Skin epidermis (tissue), 12 donors: Measurements from ENCODE around the gene GABBR2.
"Not testable (repeated sequence)": the region's sequence is repeated elsewhere in the genome, so short reads cannot be mapped to it uniquely, and the experiment has no call there.

Experiments used
- H3K27ac ChIP-seq, 21 experiments: fragments of 200-600 bp; sonication (generic) in 11 of 21; one replicate each; pipeline ENCODE4 v1.5.0; 2020; ENCODE audit warnings: mild to moderate bottlenecking in 3 of 21, inconsistent platforms in 2 of 21, moderate library complexity in 2 of 21
- H3K4me3 ChIP-seq, 7 experiments: fragments of 200-600 bp; sonication (generic) in 2 of 7; one replicate each; pipeline ENCODE4 v1.5.0; 2020; ENCODE audit warnings: inconsistent platforms in 2 of 7, mild to moderate bottlenecking in 2 of 7, moderate library complexity in 1 of 7

Gene GABBR2

DNA sequence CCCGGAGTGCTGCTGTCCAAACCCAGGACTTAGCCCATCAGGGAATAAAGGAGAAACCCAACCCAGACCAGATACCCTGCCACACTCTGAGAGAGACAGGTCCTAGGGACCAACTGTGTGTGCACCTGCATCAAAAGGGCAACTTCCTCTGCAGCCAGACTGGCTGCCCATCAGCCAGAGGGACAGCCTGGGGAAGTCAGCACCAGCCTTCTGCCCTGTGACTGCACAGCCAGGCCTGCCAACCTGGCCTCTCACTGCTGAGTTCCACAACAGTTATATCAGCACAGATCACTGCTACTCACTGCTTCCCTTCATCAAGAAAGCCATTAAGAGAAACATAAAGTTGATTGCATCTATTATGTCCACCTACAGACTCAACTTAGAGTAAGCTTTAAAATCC lies 18.0 kb downstream of the GABBR2 start:
- Histone ChIP-seq H3K27ac (no peak overlapping the region), H3K4me3 (no peak overlapping the region)

DNA sequence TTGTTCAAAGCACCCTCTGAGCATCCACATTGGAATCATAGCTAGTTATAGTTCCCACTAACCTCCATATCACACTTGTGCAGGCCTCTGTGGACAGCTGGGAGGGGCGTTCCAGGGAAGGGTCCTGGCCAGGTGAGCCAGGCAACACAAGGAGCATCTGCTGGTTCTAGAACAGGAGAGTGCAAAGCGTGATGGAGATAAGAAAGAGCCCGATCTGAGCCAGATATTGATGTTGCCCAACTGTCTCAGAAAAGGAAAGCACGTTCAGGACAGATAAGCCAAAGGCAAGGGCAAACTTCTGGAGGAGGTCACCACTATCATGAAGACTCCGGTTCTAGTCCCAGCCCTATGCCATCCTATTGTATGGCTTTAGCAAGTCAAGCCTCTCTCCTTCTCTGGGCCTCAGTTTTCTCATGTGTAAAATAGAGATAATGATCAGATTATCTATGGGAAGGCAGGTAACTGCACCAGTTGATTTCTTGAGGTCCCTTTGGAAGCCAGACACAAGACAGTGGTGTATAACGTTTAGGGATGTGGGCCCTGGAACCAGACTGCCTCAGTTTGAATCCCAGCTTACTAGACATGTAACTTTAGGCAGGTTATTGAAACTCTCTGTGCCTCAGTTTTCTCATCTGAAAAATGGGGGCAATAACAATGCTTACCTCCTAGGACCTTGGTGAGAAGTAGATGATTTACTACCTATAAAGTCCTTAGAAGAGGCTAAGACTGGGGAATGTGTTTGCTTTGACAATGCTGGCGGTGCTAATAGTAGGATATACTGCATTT lies 19.8 kb downstream of the GABBR2 start:
- Histone ChIP-seq H3K4me3 (no peak overlapping the region), H3K27ac (no peak overlapping the region)

DNA sequence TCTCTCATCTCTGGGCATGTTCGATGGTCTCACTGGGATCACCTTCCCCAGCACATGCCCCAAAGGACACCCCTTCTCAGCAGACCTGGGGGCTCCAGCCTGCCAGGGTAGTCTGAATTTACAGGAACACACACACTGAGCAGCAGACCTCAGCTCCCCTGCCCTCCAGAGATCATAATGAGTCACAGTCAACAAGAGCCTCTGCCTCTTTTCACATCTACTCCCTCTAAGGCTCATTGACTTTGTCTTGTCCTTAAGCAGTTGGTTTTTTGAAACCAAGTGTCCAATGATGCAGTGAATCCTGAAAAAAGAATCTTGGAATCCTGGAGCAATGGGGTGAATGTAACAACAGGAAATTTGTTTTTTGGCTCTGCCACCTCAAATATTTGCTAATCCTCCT lies 20.8 kb downstream of the GABBR2 start:
- H3K27ac ChIP-seq, result no peak overlapping the region
- H3K4me3 ChIP-seq, result no peak overlapping the region

DNA sequence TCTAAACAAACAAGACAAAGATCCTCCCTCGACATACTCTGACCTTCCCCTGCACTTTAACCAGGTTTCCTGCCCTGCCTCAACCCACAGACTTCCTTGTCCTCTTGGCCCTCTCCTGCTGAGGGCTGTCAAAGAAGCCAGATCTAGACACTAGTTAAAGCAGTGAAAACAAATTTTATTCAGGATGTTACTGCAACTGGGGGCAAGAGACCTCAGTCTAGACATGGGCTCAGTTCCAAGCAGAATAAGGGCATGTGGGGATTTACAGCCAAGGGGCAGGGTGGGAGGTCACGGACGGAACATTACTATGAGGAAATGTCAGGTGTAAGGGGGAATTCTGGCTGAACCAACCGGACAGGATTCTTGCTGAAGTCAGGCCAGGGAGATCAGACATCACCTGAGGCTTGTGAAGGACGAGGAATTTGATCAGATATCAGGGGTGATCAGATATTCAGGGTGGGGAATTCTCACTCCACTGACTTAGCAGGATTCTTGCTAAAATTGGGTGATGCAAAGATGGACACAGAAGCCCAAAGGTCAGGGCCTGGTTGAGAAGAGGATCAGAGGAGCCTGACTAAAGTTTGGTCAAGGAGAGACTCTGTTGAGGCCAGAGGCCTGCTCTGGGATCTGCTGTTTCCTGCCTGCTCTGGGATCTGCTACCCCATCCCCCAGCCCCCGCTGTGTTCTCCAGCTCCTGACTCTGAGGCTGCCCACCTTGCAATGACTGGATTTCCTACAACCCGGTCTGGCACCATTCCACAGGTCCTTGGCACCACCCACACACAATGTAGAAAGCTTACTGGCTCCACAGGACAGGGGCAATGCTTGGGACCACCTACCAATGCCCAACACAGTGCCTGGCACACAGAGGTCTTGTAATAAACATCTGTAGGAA lies 21.5 kb downstream of the GABBR2 start:
- H3K27ac ChIP-seq, result no peak overlapping the region
- H3K4me3 ChIP-seq, result no peak overlapping the region

DNA sequence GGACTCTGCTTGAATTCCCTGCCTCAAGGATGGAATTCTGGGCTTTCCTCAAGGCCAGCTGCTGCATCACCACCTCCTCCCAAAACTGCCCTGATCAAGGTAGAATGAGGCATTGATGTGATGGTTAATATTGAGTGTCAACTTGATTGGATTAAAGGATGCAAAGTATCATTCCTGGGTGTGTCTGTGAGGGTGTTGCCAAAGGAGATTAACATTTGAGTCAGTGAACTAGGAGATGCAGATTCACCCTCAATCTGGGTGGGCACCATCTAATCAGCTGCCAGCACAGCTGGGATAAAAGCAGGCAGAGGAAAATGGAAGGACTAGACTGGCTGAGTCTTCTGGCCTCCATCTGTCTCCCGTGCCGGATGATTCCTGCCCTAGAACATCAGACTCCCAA lies 23.9 kb downstream of the GABBR2 start:
- H3K4me3 ChIP-seq, H3K27ac ChIP-seq: not testable (repeated sequence)

DNA sequence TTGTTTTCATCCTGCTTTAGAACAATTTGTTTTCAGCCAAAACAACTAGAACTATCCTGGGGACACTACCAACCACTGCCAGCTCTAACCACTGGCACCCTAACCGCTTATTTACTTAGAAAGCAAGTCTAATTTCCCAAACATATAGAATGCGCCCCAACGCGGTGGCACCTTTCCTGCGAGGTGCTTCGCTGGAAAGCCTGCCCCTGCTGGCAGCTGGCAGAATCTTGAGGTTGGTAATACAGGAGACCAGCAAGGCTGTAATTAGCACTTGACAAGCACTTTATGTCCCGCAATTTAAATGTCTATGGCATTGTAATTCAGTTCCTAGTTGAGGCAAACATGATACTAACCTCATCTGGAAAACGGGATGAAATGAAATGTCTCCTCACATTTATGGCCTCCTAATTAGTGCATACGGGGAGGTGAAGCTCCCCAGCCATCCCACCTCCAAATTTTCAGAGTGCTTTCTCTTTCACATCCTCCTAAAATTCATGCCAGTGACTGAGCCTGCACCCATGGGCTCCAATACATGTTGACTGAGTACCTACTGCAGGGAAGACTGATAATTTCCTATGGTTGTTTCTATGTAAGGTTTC lies 30.4 kb downstream of the GABBR2 start:
- Histone ChIP-seq H3K4me3 (no peak overlapping the region), H3K27ac (no peak overlapping the region)

DNA sequence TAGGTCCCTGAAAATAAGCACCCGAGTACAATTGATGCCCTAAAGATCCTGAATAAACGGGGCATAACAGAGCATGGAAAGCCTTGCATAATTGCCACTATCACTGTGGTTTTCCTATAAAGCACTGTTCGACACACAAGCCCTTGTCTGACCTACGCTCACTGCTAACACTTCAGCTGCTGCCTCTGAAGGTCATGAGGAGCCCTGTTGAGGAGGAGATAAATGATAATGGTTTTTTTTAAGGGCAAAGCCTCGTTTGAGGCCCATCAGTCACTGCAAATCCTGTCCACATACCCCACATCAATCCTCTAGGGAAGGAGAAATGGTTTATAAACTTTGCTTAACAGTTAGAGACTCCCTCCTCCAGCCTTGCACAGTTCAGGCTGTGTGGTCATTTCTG lies 35.1 kb downstream of the GABBR2 start:
- Histone ChIP-seq H3K4me3 (no peak overlapping the region), H3K27ac (no peak overlapping the region)

DNA sequence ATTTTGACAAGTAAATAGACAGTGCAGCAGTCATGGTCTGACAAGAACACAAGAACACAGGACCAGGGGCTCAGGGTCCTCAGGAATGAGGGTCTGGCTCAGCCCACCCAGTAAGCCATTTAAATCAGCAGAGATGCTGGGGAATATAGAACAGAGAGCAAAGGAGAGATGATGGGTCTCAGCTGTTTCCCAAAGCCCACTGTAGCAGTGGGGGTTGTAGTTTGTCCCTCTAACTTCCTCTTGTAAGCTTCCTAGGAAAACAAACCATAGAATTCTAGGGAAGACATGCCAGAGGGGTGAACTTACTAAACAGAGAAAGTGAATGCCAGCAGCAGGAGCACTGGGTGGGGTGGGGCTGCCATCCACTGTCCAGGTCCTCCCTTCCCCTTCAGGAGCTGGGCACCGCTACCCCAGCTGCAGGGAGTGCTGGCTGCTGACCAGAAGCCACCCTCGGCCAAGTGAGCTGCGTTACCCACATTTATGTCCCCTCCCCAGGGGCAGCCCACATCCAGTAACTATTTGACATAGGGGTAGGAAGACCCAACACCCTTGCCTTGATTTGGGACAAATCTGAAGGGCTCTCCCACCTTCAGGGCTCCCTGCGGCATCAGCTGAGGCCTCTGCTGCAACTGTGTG lies 41.6 kb downstream of the GABBR2 start:
- Histone ChIP-seq H3K27ac (no peak overlapping the region), H3K4me3 (no peak overlapping the region)

DNA sequence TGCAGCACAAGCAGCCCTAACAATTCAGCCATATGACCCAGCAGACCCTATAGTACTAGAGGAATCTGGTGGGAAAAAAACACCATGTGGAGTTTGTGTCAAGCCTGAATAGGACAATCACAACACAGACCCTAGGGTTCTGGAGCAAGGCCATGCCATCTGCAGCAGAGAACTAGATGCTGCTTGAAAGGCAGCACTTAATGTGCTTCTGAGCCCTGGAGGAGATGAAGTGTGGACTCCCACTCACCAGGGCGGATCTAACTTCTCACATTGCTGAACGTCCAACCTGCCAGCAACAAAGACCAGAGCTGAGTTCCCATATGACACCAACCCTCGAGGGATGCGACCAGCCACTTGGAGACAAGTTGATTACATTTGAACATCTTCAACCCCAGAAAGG lies 43.2 kb downstream of the GABBR2 start:
- no peak overlapping the region for H3K4me3 ChIP-seq
- H3K27ac ChIP-seq, result no peak overlapping the region

DNA sequence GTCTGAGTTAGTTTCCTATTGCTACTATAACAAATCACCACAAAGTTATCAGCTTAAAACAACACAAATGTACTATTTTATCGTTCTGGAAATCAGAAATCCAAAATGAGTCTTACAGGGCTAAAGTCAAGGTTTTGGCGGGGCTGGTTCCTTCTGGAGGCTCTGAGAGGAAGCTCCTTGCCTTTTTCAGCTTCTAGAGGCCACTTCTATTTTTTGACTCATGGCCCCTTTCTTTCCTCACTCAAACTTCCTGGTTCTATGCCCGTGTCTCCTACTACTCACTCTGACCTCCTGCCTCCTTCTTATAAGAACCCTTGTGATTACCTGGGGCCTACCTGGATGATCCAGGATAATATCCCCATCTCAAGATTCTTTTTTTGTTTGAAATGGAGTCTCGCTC lies 48.2 kb downstream of the GABBR2 start:
- no peak overlapping the region for H3K27ac ChIP-seq
- no peak overlapping the region for H3K4me3 ChIP-seq

DNA sequence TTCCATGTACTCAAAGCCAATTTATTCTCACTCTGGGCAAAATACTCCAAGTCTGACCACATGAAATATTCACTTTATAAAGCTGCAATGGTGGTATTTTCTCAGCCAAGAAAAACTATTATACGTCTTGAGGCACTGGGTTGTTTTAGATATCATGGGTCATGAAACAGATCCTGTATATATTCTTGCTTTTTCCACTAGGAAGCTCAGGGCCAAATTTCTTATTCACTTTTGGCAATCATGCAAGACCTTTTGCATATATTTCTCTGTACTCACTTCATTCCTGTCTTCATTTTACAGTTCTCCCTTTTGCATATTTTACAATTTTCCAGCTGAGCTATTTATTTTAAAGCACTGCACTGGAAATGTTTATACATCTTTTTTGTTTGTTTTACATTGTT lies 49.8 kb downstream of the GABBR2 start:
- no peak overlapping the region for H3K27ac ChIP-seq
- H3K4me3 ChIP-seq, result no peak overlapping the region

DNA sequence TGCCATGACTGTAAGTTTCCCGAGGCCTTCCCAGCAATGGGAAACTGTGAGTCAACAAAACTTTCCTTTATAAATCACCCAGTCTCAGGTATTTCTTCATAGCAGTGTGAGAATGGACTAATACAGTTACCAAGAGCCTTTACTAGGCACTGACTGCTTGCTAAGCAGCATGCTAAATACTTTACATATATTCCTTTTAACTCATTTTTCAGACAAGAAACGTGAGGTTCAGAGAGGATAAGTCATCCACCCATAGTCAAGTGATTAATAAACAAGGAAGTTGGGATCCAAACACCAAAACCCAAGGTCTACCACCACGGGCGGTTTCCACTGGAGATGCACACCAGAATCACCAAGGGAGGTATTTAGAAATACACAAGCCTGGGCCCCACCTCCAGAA lies 50.8 kb downstream of the GABBR2 start:
- H3K4me3 ChIP-seq, result no peak overlapping the region
- no peak overlapping the region for H3K27ac ChIP-seq

DNA sequence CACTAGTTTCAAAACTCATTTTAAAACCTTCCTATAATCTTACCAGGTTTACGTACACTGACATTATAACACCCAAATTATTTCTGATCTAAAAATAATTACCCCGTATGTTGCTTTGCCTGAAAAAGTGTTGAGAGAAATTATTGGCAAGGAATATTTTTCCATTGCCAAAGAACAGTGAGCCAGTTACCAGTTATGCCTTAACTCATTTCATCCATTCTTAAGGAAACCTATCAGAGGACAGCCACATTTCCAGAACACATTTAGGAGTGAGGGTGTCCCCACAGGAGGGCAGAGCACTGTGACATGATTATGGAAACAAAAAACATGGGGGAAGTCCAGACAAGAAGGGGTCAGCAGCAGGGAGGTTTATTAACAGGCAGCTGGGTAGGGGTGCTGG lies 52.2 kb downstream of the GABBR2 start:
- no peak overlapping the region for H3K4me3 ChIP-seq
- H3K27ac ChIP-seq, result no peak overlapping the region

DNA sequence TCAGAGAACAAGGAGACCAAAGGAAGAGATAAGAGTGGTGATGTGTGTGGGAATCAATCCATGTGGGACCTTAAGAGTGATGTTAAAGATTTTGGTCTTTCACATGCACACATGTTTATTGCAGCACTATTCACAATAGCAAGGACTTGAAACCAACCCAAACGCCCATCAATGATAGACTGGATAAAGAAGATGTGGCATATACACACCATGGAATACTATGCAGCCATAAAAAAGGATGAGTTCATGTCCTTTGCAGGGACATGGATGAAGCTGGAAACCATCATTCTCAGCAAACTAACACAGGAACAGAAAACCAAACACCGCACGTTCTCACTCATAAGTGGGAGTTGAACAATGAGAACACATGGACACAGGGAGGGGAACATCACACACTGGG lies 53.3 kb downstream of the GABBR2 start:
- H3K27ac ChIP-seq, H3K4me3 ChIP-seq: not testable (repeated sequence)

DNA sequence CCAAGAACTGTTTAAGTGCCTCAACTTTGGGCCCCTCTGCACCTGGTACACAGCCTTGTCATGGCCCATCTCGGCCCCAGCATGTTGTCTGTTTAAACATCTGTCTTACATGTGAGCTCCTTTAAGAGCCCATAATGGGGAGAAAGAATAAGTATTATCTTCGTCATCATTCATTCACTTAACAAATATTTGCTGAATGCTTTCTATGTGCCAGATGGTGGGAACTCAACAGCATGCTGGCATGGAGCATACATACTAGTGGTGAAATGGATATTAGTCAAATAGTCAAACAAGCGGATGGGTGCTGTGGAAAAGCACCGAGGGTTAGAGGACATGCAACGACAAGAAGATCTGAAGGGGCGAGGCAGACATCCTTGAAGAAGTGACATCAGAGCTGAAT lies 54.5 kb downstream of the GABBR2 start:
- Histone ChIP-seq H3K27ac (no peak overlapping the region), H3K4me3 (no peak overlapping the region)

DNA sequence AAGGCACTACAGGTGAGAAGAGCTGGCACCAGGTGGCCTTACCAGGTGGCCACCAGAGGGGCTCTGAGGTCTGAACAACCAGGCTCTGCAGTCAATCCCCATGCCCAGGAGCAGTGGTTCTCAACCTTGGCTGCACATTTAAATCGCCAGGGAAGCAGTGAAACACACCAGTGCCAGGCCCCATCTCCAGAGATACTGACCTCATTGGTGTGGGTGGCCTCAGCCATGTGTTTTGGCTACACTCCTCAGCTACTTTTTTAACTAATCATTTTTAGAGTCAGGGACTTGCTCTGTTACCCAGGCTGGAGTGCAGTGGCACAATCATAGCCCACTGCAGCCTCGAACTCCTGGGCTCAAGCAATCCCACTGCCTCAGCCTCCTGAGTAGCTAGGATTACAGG lies 56.0 kb downstream of the GABBR2 start:
- Histone ChIP-seq H3K4me3 (no peak overlapping the region), H3K27ac (no peak overlapping the region)

DNA sequence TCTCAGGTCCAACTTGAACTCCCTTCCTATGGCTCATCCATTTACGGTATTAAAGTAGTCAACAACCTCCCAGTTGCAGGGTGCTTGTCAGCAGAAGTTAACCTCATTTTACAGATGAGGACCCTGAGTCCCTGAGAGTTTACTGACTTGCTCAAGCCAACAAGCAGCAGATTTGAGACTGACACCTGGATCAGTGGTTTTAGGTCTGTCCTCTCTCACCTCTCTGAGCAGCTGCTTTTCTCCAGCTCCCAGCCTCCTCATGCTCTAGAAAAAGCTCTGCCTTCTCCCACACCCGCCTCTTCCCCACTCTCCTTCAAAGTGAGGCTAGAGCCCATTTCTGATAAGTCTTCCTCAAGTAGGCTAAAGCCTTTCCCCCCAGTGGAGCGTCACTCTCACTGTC lies 56.4 kb downstream of the GABBR2 start:
- no peak overlapping the region for H3K4me3 ChIP-seq
- H3K27ac ChIP-seq, result no peak overlapping the region

DNA sequence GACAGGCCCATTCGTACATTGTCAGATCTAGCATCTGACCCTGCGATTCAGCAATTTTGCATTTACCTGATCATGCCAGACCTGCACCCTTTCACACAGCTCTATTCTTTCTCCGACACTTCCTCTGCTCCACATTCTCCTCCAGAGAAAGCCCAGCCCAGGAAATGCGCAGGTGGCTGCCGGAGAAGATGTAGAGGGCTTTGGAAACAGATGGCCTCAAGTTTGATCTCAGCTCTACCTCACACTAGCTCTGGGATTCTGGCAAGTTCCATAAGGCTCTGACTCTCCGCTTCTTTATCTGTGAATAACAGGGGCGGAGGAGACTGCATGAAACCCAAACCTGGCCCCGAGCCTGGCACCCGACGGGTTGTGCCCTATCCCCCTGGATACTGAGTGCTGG lies 61.5 kb downstream of the GABBR2 start:
- no peak overlapping the region for H3K27ac ChIP-seq

DNA sequence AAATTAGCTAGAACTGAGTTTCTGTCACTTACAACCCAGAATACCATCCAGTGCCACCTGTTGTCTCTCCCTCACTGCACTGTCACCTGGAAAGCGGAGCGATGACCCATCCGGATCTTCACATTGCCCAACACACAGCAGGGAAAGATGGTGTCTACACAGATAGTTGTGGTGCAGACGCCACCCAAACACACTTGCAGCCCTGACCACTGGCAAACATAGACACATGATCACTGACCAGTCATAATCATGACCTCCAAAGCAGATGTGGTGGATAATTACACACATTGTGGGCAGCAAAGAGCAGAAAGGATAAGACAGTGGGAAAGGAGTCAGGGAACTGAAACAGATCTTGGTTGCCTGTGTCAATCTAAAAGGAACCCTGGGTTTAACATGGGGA lies 64.7 kb downstream of the GABBR2 start:
- Histone ChIP-seq H3K4me3 (no peak overlapping the region), H3K27ac (no peak overlapping the region)

More for the DNA sequence above, 61.5 kb downstream of the GABBR2 start:
- H3K4me3 ChIP-seq, result no peak overlapping the region

DNA sequence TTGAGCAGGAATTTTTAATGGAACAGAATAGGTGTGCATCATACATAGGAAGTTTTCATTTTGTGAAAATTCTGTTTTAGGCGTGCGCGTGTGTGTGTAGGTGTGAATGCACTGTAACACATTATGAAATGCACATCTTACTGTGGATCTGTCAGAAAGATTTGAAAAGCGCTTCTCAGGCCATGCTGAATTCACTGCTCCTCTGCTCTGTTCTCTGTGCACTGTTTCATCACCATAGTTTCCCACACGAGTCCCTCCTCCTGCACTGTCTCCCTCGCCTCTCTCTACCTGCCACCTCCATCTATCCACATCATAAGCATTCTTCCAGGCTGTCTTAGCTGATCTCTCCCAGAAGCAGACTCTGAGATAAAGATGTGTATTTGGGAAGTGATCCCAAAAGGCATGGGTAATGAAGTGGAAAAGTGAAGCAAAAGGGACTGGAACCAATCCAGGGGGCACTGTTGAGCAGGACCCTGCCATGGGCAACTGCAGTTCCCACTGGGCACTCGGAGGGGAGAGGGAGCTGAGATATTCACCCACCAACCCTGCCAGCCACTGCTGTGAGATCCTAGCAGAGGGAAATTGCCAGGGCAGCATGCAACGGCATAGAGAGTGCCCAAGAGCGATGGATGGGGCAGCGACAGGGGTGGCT lies 65.9 kb downstream of the GABBR2 start:
- H3K4me3 ChIP-seq, result no peak overlapping the region
- H3K27ac ChIP-seq, result no peak overlapping the region
